Esophagus squamous epithelium (tissue), 5 donors: Measurements from ENCODE around the gene KCNJ6. TPM values are rescaled to one million over a fixed set of nuclear protein-coding genes. Genes with fewer than 3 reads are reported as not detected.

Experiments
- DNase-seq: peaks from one replicate; lab custom pipeline; 2025; lab: John Stamatoyannopoulos, UW
- H3K27ac ChIP-seq, 4 donors: fragments of 200-600 bp; sonication (generic); one replicate each; pipeline ENCODE4 v1.5.1; 2016 to 2019; ENCODE audit warnings: mild to moderate bottlenecking in 1 of 4
- H3K27me3 ChIP-seq, 4 donors: fragments of 200-600 bp; sonication (generic); 1 replicate in 3 of 4; 2 replicates in 1 of 4; pipeline versions ENCODE4 v1.5.1 to v1.6.0; 2017 to 2021; ENCODE audit warnings: antibody characterized with exemption in 1 of 4
- H3K36me3 ChIP-seq, 3 donors: fragments of 200-600 bp; sonication (generic); one replicate each; pipeline ENCODE4 v1.5.1; 2016 to 2019
- H3K4me1 ChIP-seq, 3 donors: fragments of 200-600 bp; sonication (generic); one replicate each; pipeline ENCODE4 v1.5.1; 2017 to 2019
- H3K4me3 ChIP-seq, 4 donors: fragments of 200-600 bp; sonication (generic); 1 replicate in 3 of 4; 2 replicates in 1 of 4; pipeline ENCODE4 v1.5.1; 2016 to 2019; ENCODE audit warnings: mild to moderate bottlenecking in 2 of 4, moderate library complexity in 1 of 4
- H3K9me3 ChIP-seq, 3 donors: fragments of 200-600 bp; sonication (generic); one replicate each; pipeline ENCODE4 v1.5.1; 2016 to 2019
- CTCF ChIP-seq, 6 experiments: fragments of 450-650 bp in 4 of 6; fragments of 200-600 bp in 2 of 6; sonication (generic) in 2 of 6; IDR thresholded peaks; one replicate each; pipeline ENCODE4 v1.5.1; 2016 to 2019; ENCODE audit warnings: antibody characterized with exemption in 6 of 6, mild to moderate bottlenecking in 4 of 6, moderate library complexity in 4 of 6
- POLR2A ChIP-seq, 4 donors: fragments of 450-650 bp; IDR thresholded peaks; one replicate each; pipeline ENCODE4 v1.6.1; 2017; ENCODE audit warnings: antibody characterized with exemption in 4 of 4, mild to moderate bottlenecking in 4 of 4, moderate library complexity in 3 of 4
- WGBS, 2 donors: methylation state at CpG; one replicate each; pipeline ENCODE4 v1.1.5; 2018; 5-methylcytosine and 5-hydroxymethylcytosine counted together
- intact Hi-C: fragments of 100-400 bp; cut with DNase I; formaldehyde crosslinking; loops from one replicate; pipeline ENCODE4 v1.15.0; 2022
- total RNA-seq, 4 donors: library from RNA; depleted of rRNA; stranded (reverse); fragments of >200 nt; gene quantifications; one replicate each; pipeline ENCODE4 v1.1.0, GENCODE V29; 2016
- donor health status: DM: yes; HTN: yes; CAD: no.

The KCNJ6 gene
- total RNA-seq, 4 donors from 2014 or later = not detected

DNA sequence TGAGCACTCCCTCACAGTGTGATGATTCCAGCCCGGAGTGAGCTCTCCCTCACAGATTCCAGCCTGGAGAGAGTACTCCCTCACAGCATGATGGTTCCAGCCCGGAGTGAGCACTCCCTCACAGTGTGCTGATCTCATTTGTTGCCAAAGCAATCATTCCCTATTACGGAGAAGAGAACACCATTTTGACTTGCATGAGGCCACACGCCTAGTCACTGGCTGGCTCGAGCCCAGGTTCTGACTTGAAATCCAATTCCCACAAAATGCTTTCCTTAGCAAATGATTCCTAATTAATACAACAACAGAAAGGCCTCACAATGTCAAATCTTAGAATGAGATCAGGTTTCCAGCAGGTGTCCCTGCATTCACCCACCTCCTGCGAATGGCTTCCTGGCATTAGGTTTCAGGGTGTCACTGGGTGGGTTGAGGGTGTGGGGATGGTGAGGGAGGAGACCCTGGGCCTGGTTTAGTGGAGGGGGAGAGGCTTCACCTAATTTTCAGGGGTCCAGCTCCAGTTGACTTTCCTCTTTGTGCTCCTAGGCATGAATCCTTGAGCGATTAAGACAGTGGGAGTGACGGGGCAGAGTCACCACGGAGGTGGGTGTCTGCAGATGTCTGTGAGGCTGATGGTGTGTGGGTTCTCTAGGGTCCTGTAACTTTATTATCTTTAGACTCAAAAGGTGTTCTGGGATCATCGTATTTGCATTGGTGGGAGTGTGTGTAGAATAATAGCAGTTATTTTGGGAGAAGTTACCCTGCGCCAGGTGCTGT, 158.5 kb downstream of the KCNJ6 start:
- 65 to 68% methylated on average over 8 to 9 of the region's 11 CpGs for whole genome bisulfite sequencing, 2 donors
- DNase-seq = no peak

GRCh38 chr21:37753122-37753599, 163.1 kb downstream of the KCNJ6 start:
- DNase-seq = no peak
- 60 to 70% methylated on average over 11 to 12 of the region's 12 CpGs for WGBS, 2 donors
- intact Hi-C loops = no loop called here
- Histone ChIP-seq H3K4me1 (peaks cover 3 to 8% (median 8%) of the 10 kb centered on the region in 3 donors), H3K27me3 (peaks cover 0 to 30% (median 0%) of the 10 kb centered on the region in 4 donors), H3K9me3 (no peaks in the 10 kb centered on the region), H3K4me3 (no peak overlapping the region), H3K36me3 (no peaks in the 10 kb centered on the region), H3K27ac (no peak overlapping the region)
- TF ChIP-seq POLR2A (IDR thresholded peaks at IDR 0.05) (no peak), CTCF (IDR thresholded peaks at IDR 0.05) (no peak)

More for the DNA sequence above, 158.5 kb downstream of the KCNJ6 start:
- Histone ChIP-seq H3K4me3 (no peak overlapping the region), H3K9me3 (no peaks in the 10 kb centered on the region), H3K36me3 (no peaks in the 10 kb centered on the region), H3K4me1 (peaks cover 0 to 10% (median 3%) of the 10 kb centered on the region in 3 donors), H3K27me3 (peaks cover 0 to 20% (median 0%) of the 10 kb centered on the region in 4 donors), H3K27ac (no peak overlapping the region)
- TF ChIP-seq POLR2A (IDR thresholded peaks at IDR 0.05) (no peak), CTCF (IDR thresholded peaks at IDR 0.05) (no peak)
- intact Hi-C loops = no loop called here

- Histone ChIP-seq H3K9me3 (no peaks in the 10 kb centered on the region), H3K27ac (no peak overlapping the region), H3K27me3 (peaks cover 0 to 25% (median 0%) of the 10 kb centered on the region in 4 donors), H3K4me3 (no peak overlapping the region), H3K36me3 (no peaks in the 10 kb centered on the region), H3K4me1 (peaks cover 3 to 8% (median 8%) of the 10 kb centered on the region in 3 donors)
- DNase-seq = no peak
- no peak for TF ChIP-seq CTCF (IDR thresholded peaks at IDR 0.05)
- no peak for TF ChIP-seq POLR2A (IDR thresholded peaks at IDR 0.05)
- intact Hi-C loops = no loop called here
- WGBS, 2 donors = 71 to 85% methylated on average over 9 to 10 of the region's 10 CpGs
Measured at GRCh38 chr21:37751268-37751975, 164.8 kb downstream of the KCNJ6 start.

DNA sequence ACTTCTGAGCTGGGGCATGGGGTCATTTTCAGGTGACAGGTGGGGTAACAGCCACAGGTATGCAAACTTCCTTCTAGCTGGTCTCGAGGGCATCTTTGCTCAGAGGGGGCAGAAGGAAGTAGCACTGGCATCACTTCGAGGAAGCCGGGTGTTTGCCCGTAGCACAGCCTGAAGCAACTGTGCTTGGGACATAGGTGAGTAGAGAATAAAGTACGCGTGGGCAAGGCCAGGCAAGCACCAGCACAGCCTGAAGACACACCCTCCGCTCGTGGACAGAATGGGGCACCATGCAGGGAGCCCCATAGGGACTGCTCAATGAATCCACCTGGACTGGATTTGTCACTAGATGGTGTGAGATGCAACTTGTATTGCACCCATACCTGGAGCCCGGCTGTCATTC, 167.1 kb downstream of the KCNJ6 start:
- no peak for TF ChIP-seq CTCF (IDR thresholded peaks at IDR 0.05)
- TF ChIP-seq POLR2A (IDR thresholded peaks at IDR 0.05) = no peak
- no peak for DNase-seq
- H3K9me3 ChIP-seq = no peaks in the 10 kb centered on the region
- no peak overlapping the region for H3K4me3 ChIP-seq
- intact Hi-C loops = no loop called here
- 43 to 69% methylated on average over 1 to 7 of the region's 9 CpGs for WGBS, 2 donors
- H3K36me3 ChIP-seq = no peaks in the 10 kb centered on the region
- H3K27ac ChIP-seq = no peak overlapping the region
- peaks cover 0 to 18% (median 0%) of the 10 kb centered on the region in 4 donors for H3K27me3 ChIP-seq
- peaks cover 3 to 8% (median 8%) of the 10 kb centered on the region in 3 donors for H3K4me1 ChIP-seq

- intact Hi-C loops = no loop called here
- H3K4me3 ChIP-seq = no peak overlapping the region
- H3K4me1 ChIP-seq = peaks cover 3 to 8% (median 8%) of the 10 kb centered on the region in 3 donors
- no peaks in the 10 kb centered on the region for H3K36me3 ChIP-seq
- no peaks in the 10 kb centered on the region for H3K9me3 ChIP-seq
- no peak for TF ChIP-seq POLR2A (IDR thresholded peaks at IDR 0.05)
- TF ChIP-seq CTCF (IDR thresholded peaks at IDR 0.05) = no peak
- DNase-seq = no peak
- H3K27me3 ChIP-seq = peaks cover 0 to 16% (median 0%) of the 10 kb centered on the region in 4 donors
- no peak overlapping the region for H3K27ac ChIP-seq
- WGBS, 2 donors = 84 to 85% methylated on average over 3 of the region's 3 CpGs
Measured at GRCh38 chr21:37748351-37748750, 167.9 kb downstream of the KCNJ6 start.
